WTC11 (cell line): Measurements from ENCODE around the gene EDIL3. TPM values are rescaled to one million over a fixed set of nuclear protein-coding genes. Genes with fewer than 3 reads are reported as not detected.

Source experiments
- ATAC-seq: fragments of 200-7000 bp; cut with Tn5 transposase; 2 replicates; pipeline ENCODE4 v1.10.0; 2021; ENCODE audit warnings: mild to moderate bottlenecking, moderate library complexity
- CTCF ChIA-PET: fragments of 300-600 bp; sonication (Branson Sonifier 250); formaldehyde crosslinking; loops from one replicate; lab custom pipeline; 2021; ENCODE audit warnings: antibody characterized with exemption; lab: Charles Lee
- POLR2A ChIA-PET: fragments of 350-600 bp; sonication (Branson Sonifier 250); formaldehyde crosslinking; loops from one replicate; lab custom pipeline; 2021; ENCODE audit warnings: antibody characterized with exemption; lab: Charles Lee
- DNase-seq: peaks from one replicate; pipeline ENCODE4 v3.0.0; 2021; ENCODE audit warnings: low spot score
- H3K27ac Mint-ChIP-seq: 2 replicates; pipeline ENCODE4 v1.8.0; 2021; ENCODE audit warnings: mixed read lengths
- H3K27me3 Mint-ChIP-seq: 2 replicates; pipeline ENCODE4 v1.8.0; 2021; ENCODE audit warnings: low read depth, mild to moderate bottlenecking, moderate library complexity, mixed read lengths
- H3K36me3 Mint-ChIP-seq: 2 replicates; pipeline ENCODE4 v1.8.0; 2021; ENCODE audit warnings: mixed read lengths
- H3K4me1 Mint-ChIP-seq: 2 replicates; pipeline ENCODE4 v1.8.0; 2022; ENCODE audit warnings: mixed read lengths
- H3K4me3 Mint-ChIP-seq: 2 replicates; pipeline ENCODE4 v1.8.0; 2021; ENCODE audit warnings: mild to moderate bottlenecking, moderate library complexity, mixed read lengths
- H3K9me3 Mint-ChIP-seq: 2 replicates; pipeline ENCODE4 v1.8.0; 2021; ENCODE audit warnings: mixed read lengths
- CDX4 ChIP-seq: fragments of 250-450 bp; sonication (Bioruptor Pico); IDR thresholded peaks from 2 replicates; pipeline ENCODE4 v1.9.0; 2021; ENCODE audit warnings: moderate library complexity, mild to moderate bottlenecking, inconsistent platforms, borderline replicate concordance
- CREM ChIP-seq: sonication (generic); formaldehyde crosslinking; IDR thresholded peaks from 2 replicates; pipeline ENCODE4 v1.8.1; 2022; ENCODE audit warnings: mild to moderate bottlenecking, missing genetic modification reagents, moderate library complexity
- E2F5 ChIP-seq: sonication (generic); formaldehyde crosslinking; IDR thresholded peaks from 2 replicates; pipeline ENCODE4 v1.8.1; 2022; ENCODE audit warnings: mild to moderate bottlenecking, moderate library complexity, missing genetic modification reagents
- ESRRA ChIP-seq: sonication (generic); formaldehyde crosslinking; IDR thresholded peaks from 2 replicates; pipeline ENCODE4 v1.8.1; 2022; ENCODE audit warnings: mild to moderate bottlenecking, missing genetic modification reagents, borderline replicate concordance
- FOXK1 ChIP-seq: sonication (generic); formaldehyde crosslinking; IDR thresholded peaks from 2 replicates; pipeline ENCODE4 v1.8.0; 2022; ENCODE audit warnings: mild to moderate bottlenecking, moderate library complexity, missing genetic modification reagents
- FOXP1 ChIP-seq: sonication (generic); formaldehyde crosslinking; IDR thresholded peaks from 2 replicates; pipeline ENCODE4 v1.8.0; 2022; ENCODE audit warnings: missing genetic modification reagents, mild to moderate bottlenecking, moderate library complexity, borderline replicate concordance
- GTF2I ChIP-seq: fragments of 250-450 bp; sonication (Bioruptor Pico); conservative IDR thresholded peaks from 2 replicates; pipeline ENCODE4 v1.4.0; 2021; ENCODE audit warnings: mild to moderate bottlenecking
- IRF2 ChIP-seq: sonication (generic); formaldehyde crosslinking; IDR thresholded peaks from 2 replicates; pipeline ENCODE4 v1.8.0; 2022; ENCODE audit warnings: low read depth, missing genetic modification reagents, borderline replicate concordance
- KAT7 ChIP-seq: sonication (generic); formaldehyde crosslinking; IDR thresholded peaks from 2 replicates; pipeline ENCODE4 v1.8.1; 2023; ENCODE audit warnings: missing genetic modification reagents, mild to moderate bottlenecking, borderline replicate concordance
- NFATC4 ChIP-seq: fragments of 250-450 bp; sonication (Bioruptor Pico); IDR thresholded peaks from 2 replicates; pipeline ENCODE4 v1.9.0; 2021; ENCODE audit warnings: mild to moderate bottlenecking
- NFE2L1 ChIP-seq: sonication (generic); formaldehyde crosslinking; IDR thresholded peaks from 2 replicates; pipeline ENCODE4 v1.8.1; 2023; ENCODE audit warnings: missing genetic modification reagents
- TEAD1 ChIP-seq: sonication (generic); formaldehyde crosslinking; IDR thresholded peaks from 2 replicates; pipeline ENCODE4 v1.8.0; 2022; ENCODE audit warnings: mild to moderate bottlenecking, missing genetic modification reagents
- ZNF121 ChIP-seq: sonication (generic); formaldehyde crosslinking; IDR thresholded peaks from 2 replicates; pipeline ENCODE4 v1.8.0; 2023; ENCODE audit warnings: missing genetic modification reagents
- ZNF232 ChIP-seq: sonication (generic); formaldehyde crosslinking; IDR thresholded peaks from 2 replicates; pipeline ENCODE4 v1.8.0; 2022; ENCODE audit warnings: mild to moderate bottlenecking, missing genetic modification reagents
- ZNF317 ChIP-seq: sonication (generic); formaldehyde crosslinking; IDR thresholded peaks from 2 replicates; pipeline ENCODE4 v1.8.1; 2023; ENCODE audit warnings: low read depth, mild to moderate bottlenecking, moderate library complexity, missing genetic modification reagents, borderline replicate concordance
- ZNF671 ChIP-seq: fragments of 250-450 bp; sonication (Bioruptor Pico); IDR thresholded peaks from 2 replicates; pipeline ENCODE4 v1.8.0; 2021; ENCODE audit warnings: mild to moderate bottlenecking
- total RNA-seq: library from RNA; stranded (reverse); gene quantifications from 3 replicates; pipeline ENCODE4 v1.2.3, GENCODE V29; 2021
- TF ChIP-seq, protein P1 (sequence below): sonication (generic); formaldehyde crosslinking; IDR thresholded peaks from 2 replicates; pipeline ENCODE4 v1.8.0; 2022; ENCODE audit warnings: mild to moderate bottlenecking, missing genetic modification reagents
- TF ChIP-seq, protein P2 (sequence below): sonication (generic); formaldehyde crosslinking; IDR thresholded peaks from 2 replicates; pipeline ENCODE4 v1.8.0; 2022; ENCODE audit warnings: mild to moderate bottlenecking, missing genetic modification reagents
- TF ChIP-seq, protein P3 (sequence below): sonication (generic); formaldehyde crosslinking; IDR thresholded peaks from 2 replicates; pipeline ENCODE4 v1.8.1; 2022; ENCODE audit warnings: mild to moderate bottlenecking, missing genetic modification reagents, moderate library complexity, borderline replicate concordance
- TF ChIP-seq, protein P4 (sequence below): sonication (generic); formaldehyde crosslinking; IDR thresholded peaks from 2 replicates; pipeline ENCODE4 v1.8.1; 2022; ENCODE audit warnings: missing genetic modification reagents, borderline replicate concordance
- TF ChIP-seq, protein P5 (sequence below): sonication (generic); formaldehyde crosslinking; IDR thresholded peaks from 2 replicates; pipeline ENCODE4 v1.8.1; 2022; ENCODE audit warnings: low read depth, mild to moderate bottlenecking, moderate library complexity, missing genetic modification reagents, borderline replicate concordance
- TF ChIP-seq, protein P6 (sequence below): fragments of 200-600 bp; IDR thresholded peaks from 2 replicates; pipeline ENCODE4 v1.8.0; 2022; ENCODE audit warnings: antibody characterized with exemption
- TF ChIP-seq, protein P7 (sequence below): fragments of 250-450 bp; sonication (Bioruptor Pico); IDR thresholded peaks from 2 replicates; pipeline ENCODE4 v1.9.0; 2021; ENCODE audit warnings: mild to moderate bottlenecking

The EDIL3 gene
- total RNA-seq, 1 experiment from 2014 or later: 48.3 TPM

DNA sequence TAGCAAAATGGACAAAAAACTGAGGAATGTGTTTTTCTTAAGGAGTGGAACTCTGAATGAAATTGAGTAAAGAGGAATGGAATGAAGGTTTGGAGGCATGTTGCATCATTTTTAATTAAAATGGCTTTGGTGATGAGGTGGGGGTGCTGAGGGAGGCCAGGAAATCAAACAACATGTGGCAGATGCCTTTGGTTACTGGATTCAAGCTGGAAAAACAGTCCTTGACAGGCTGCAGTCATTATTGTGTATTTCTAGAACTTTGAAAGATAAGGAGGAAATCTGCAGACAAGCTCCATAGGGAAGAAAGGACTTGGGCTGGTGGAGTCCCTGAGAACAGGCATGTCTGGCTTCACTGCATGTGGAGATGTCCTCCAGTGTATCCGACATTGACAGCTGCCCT is 460.5 kb downstream of the EDIL3 start:
- Mint-ChIP-seq H3K9me3 (peaks cover 7% of the 10 kb centered on the region), H3K27me3 (no peaks in the 10 kb centered on the region), H3K4me3 (no peak overlapping the region), H3K4me1 (peaks cover 19% of the 10 kb centered on the region), H3K36me3 (no peaks in the 10 kb centered on the region), H3K27ac (no peak overlapping the region)
- POLR2A ChIA-PET: no interaction called here
- TF ChIP-seq, protein P1, sequence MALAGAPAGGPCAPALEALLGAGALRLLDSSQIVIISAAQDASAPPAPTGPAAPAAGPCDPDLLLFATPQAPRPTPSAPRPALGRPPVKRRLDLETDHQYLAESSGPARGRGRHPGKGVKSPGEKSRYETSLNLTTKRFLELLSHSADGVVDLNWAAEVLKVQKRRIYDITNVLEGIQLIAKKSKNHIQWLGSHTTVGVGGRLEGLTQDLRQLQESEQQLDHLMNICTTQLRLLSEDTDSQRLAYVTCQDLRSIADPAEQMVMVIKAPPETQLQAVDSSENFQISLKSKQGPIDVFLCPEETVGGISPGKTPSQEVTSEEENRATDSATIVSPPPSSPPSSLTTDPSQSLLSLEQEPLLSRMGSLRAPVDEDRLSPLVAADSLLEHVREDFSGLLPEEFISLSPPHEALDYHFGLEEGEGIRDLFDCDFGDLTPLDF (CRISPR knock-in tag): no peak
- no peak for TF ChIP-seq NFE2L1 (CRISPR knock-in tag)
- TF ChIP-seq CREM: no peak
- TF ChIP-seq, protein P2, sequence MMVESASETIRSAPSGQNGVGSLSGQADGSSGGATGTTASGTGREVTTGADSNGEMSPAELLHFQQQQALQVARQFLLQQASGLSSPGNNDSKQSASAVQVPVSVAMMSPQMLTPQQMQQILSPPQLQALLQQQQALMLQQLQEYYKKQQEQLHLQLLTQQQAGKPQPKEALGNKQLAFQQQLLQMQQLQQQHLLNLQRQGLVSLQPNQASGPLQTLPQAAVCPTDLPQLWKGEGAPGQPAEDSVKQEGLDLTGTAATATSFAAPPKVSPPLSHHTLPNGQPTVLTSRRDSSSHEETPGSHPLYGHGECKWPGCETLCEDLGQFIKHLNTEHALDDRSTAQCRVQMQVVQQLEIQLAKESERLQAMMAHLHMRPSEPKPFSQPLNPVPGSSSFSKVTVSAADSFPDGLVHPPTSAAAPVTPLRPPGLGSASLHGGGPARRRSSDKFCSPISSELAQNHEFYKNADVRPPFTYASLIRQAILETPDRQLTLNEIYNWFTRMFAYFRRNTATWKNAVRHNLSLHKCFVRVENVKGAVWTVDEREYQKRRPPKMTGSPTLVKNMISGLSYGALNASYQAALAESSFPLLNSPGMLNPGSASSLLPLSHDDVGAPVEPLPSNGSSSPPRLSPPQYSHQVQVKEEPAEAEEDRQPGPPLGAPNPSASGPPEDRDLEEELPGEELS: no peak
- no peak for TF ChIP-seq FOXK1
- TF ChIP-seq IRF2: no peak
- TF ChIP-seq, protein P3, sequence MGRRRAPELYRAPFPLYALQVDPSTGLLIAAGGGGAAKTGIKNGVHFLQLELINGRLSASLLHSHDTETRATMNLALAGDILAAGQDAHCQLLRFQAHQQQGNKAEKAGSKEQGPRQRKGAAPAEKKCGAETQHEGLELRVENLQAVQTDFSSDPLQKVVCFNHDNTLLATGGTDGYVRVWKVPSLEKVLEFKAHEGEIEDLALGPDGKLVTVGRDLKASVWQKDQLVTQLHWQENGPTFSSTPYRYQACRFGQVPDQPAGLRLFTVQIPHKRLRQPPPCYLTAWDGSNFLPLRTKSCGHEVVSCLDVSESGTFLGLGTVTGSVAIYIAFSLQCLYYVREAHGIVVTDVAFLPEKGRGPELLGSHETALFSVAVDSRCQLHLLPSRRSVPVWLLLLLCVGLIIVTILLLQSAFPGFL (CRISPR knock-in tag): no peak
- no peak for TF ChIP-seq ZNF671
- TF ChIP-seq NFATC4: no peak
- TF ChIP-seq E2F5 (CRISPR knock-in tag): no peak
- TF ChIP-seq KAT7: no peak
- no peak for TF ChIP-seq ZNF232
- TF ChIP-seq FOXP1 (CRISPR knock-in tag): no peak
- DNase-seq: no peak
- CTCF ChIA-PET: no interaction called here
- ATAC-seq: no peak

- Mint-ChIP-seq H3K9me3 (peaks cover 7% of the 10 kb centered on the region), H3K36me3 (no peaks in the 10 kb centered on the region), H3K27ac (no peak overlapping the region), H3K4me1 (peaks cover 26% of the 10 kb centered on the region), H3K4me3 (no peak overlapping the region), H3K27me3 (no peaks in the 10 kb centered on the region)
- no peak for DNase-seq
- no peak for ATAC-seq
- ChIA-PET POLR2A (no interaction called here), CTCF (no interaction called here)
- TF ChIP-seq GTF2I (no peak), ZNF121 (CRISPR knock-in tag) (no peak), ZNF317 (CRISPR knock-in tag) (no peak), CDX4 (CRISPR knock-in tag) (no peak), ESRRA (CRISPR knock-in tag) (no peak), TEAD1 (CRISPR knock-in tag) (no peak)
- TF ChIP-seq, protein P4, sequence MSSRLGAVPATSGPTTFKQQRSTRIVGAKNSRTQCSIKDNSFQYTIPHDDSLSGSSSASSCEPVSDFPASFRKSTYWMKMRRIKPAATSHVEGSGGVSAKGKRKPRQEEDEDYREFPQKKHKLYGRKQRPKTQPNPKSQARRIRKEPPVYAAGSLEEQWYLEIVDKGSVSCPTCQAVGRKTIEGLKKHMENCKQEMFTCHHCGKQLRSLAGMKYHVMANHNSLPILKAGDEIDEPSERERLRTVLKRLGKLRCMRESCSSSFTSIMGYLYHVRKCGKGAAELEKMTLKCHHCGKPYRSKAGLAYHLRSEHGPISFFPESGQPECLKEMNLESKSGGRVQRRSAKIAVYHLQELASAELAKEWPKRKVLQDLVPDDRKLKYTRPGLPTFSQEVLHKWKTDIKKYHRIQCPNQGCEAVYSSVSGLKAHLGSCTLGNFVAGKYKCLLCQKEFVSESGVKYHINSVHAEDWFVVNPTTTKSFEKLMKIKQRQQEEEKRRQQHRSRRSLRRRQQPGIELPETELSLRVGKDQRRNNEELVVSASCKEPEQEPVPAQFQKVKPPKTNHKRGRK (CRISPR knock-in tag): no peak
- TF ChIP-seq, protein P5, sequence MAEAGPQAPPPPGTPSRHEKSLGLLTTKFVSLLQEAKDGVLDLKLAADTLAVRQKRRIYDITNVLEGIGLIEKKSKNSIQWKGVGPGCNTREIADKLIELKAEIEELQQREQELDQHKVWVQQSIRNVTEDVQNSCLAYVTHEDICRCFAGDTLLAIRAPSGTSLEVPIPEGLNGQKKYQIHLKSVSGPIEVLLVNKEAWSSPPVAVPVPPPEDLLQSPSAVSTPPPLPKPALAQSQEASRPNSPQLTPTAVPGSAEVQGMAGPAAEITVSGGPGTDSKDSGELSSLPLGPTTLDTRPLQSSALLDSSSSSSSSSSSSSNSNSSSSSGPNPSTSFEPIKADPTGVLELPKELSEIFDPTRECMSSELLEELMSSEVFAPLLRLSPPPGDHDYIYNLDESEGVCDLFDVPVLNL (CRISPR knock-in tag): no peak
- TF ChIP-seq, protein P6, sequence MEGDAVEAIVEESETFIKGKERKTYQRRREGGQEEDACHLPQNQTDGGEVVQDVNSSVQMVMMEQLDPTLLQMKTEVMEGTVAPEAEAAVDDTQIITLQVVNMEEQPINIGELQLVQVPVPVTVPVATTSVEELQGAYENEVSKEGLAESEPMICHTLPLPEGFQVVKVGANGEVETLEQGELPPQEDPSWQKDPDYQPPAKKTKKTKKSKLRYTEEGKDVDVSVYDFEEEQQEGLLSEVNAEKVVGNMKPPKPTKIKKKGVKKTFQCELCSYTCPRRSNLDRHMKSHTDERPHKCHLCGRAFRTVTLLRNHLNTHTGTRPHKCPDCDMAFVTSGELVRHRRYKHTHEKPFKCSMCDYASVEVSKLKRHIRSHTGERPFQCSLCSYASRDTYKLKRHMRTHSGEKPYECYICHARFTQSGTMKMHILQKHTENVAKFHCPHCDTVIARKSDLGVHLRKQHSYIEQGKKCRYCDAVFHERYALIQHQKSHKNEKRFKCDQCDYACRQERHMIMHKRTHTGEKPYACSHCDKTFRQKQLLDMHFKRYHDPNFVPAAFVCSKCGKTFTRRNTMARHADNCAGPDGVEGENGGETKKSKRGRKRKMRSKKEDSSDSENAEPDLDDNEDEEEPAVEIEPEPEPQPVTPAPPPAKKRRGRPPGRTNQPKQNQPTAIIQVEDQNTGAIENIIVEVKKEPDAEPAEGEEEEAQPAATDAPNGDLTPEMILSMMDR: no peak
- TF ChIP-seq, protein P7, sequence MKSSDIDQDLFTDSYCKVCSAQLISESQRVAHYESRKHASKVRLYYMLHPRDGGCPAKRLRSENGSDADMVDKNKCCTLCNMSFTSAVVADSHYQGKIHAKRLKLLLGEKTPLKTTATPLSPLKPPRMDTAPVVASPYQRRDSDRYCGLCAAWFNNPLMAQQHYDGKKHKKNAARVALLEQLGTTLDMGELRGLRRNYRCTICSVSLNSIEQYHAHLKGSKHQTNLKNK (CRISPR knock-in tag): no peak
These were observed 462.0 kb downstream of the EDIL3 start for GRCh38 chr5:83922699-83923098.
